ENCODE results near the gene KIRREL2. TPM values are rescaled to one million over a fixed set of nuclear protein-coding genes. Genes with fewer than 3 reads are reported as not detected.
A peak's percentile ranks its signal among the peaks of the same experiment; 100 is the strongest.

Gene KIRREL2
- total and polyA plus RNA-seq, 9 of the 15 experiments (the other 6 are each of a cell fraction or from before 2014, with no cell fraction given), result 0.01 to 0.12 (median 0.09) TPM; not detected in 4

- TF ChIP-seq ZBTB9 (CRISPR knock-in tag; IDR thresholded peaks at IDR 0.05) (peak; percentile 77; the same call in 1 of the 2 replicates), ZNF217 (CRISPR knock-in tag; IDR thresholded peaks at IDR 0.05) (no peak), HSF4 (CRISPR knock-in tag; IDR thresholded peaks at IDR 0.05; ENCODE audit: borderline replicate concordance) (no peak), HNRNPH1 (optimal IDR thresholded peaks at IDR 0.05; ENCODE audit: low read depth, low read length) (no peak), ZNF584 (CRISPR knock-in tag; IDR thresholded peaks at IDR 0.05; ENCODE audit: low read depth) (peak; percentile 92), ZBTB8A (IDR thresholded peaks at IDR 0.05; ENCODE audit: partially characterized antibody) (no peak), KAT7 (CRISPR knock-in tag; IDR thresholded peaks at IDR 0.05; ENCODE audit: borderline replicate concordance) (peak; percentile 73; the same call in 1 of the 2 replicates), NCOA6 (IDR thresholded peaks at IDR 0.05) (no peak), SREBF1 (IDR thresholded peaks at IDR 0.05; ENCODE audit: borderline replicate concordance, low read depth, low read length) (no peak), FOXK1 (CRISPR knock-in tag; IDR thresholded peaks at IDR 0.05; ENCODE audit: borderline replicate concordance) (0 out of 2 replicates have a peak, but pooled peaks have one; percentile 82), ZFP30 (CRISPR knock-in tag; IDR thresholded peaks at IDR 0.05; ENCODE audit: borderline replicate concordance) (no peak), KAT2B (IDR thresholded peaks at IDR 0.05; ENCODE audit: low read depth, low read length) (no peak), ZNF146 (CRISPR knock-in tag; IDR thresholded peaks at IDR 0.05; ENCODE audit: unreplicated experiment) (no peak), NONO (IDR thresholded peaks at IDR 0.05; ENCODE audit: low read depth in 2 of 2, low read length in 1 of 2) (no peak), CXXC5 (CRISPR knock-in tag; IDR thresholded peaks at IDR 0.05) (peak; percentile 84), TCFL5 (CRISPR knock-in tag; conservative IDR thresholded peaks at IDR 0.05) (no peak), ZNF184 (CRISPR knock-in tag; IDR thresholded peaks at IDR 0.05) (no peak)
- TF ChIP-seq, protein P1, sequence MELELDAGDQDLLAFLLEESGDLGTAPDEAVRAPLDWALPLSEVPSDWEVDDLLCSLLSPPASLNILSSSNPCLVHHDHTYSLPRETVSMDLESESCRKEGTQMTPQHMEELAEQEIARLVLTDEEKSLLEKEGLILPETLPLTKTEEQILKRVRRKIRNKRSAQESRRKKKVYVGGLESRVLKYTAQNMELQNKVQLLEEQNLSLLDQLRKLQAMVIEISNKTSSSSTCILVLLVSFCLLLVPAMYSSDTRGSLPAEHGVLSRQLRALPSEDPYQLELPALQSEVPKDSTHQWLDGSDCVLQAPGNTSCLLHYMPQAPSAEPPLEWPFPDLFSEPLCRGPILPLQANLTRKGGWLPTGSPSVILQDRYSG (tag; conservative IDR thresholded peaks at IDR 0.05; ENCODE audit: low read depth), result peak; percentile 83
- TF ChIP-seq, protein P2, sequence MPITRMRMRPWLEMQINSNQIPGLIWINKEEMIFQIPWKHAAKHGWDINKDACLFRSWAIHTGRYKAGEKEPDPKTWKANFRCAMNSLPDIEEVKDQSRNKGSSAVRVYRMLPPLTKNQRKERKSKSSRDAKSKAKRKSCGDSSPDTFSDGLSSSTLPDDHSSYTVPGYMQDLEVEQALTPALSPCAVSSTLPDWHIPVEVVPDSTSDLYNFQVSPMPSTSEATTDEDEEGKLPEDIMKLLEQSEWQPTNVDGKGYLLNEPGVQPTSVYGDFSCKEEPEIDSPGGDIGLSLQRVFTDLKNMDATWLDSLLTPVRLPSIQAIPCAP (CRISPR knock-in tag; IDR thresholded peaks at IDR 0.05; ENCODE audit: borderline replicate concordance), result peak; percentile 71; the same call in 1 of the 2 replicates
- TF ChIP-seq, protein P3, sequence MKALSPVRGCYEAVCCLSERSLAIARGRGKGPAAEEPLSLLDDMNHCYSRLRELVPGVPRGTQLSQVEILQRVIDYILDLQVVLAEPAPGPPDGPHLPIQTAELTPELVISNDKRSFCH (CRISPR knock-in tag; IDR thresholded peaks at IDR 0.05), result no peak
- TF ChIP-seq, protein P3 (tag; IDR thresholded peaks at IDR 0.05), result peak; percentile 55; the same call in 1 of the 2 replicates
- TF ChIP-seq, protein P4, sequence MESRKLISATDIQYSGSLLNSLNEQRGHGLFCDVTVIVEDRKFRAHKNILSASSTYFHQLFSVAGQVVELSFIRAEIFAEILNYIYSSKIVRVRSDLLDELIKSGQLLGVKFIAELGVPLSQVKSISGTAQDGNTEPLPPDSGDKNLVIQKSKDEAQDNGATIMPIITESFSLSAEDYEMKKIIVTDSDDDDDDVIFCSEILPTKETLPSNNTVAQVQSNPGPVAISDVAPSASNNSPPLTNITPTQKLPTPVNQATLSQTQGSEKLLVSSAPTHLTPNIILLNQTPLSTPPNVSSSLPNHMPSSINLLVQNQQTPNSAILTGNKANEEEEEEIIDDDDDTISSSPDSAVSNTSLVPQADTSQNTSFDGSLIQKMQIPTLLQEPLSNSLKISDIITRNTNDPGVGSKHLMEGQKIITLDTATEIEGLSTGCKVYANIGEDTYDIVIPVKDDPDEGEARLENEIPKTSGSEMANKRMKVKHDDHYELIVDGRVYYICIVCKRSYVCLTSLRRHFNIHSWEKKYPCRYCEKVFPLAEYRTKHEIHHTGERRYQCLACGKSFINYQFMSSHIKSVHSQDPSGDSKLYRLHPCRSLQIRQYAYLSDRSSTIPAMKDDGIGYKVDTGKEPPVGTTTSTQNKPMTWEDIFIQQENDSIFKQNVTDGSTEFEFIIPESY (CRISPR knock-in tag; IDR thresholded peaks at IDR 0.05), result peak; percentile 83
Measured at GRCh38 chr19:35879770-35880317, 23.1 kb downstream of the KIRREL2 start (continued).
